H1 (cell line): Measurements from ENCODE around the gene SGK1. TPM values are rescaled to one million over a fixed set of nuclear protein-coding genes. Genes with fewer than 3 reads are reported as not detected.

Source experiments
- BRCA1 ChIP-seq: IDR thresholded peaks from 2 replicates; pipeline ENCODE4 v1.6.1; 2012; ENCODE audit warnings: low read depth, low read length, improper control_type of control experiment
- CEBPB ChIP-seq: IDR thresholded peaks from 2 replicates; pipeline ENCODE4 v1.6.1; 2012; ENCODE audit warnings: low read depth, low read length
- CHD2 ChIP-seq: IDR thresholded peaks from 2 replicates; pipeline ENCODE4 v1.6.1; 2012; ENCODE audit warnings: low read length, improper control_type of control experiment
- CHD7 ChIP-seq: fragments of 300-600 bp; sonication (generic); IDR thresholded peaks from 2 replicates; pipeline ENCODE4 v1.7.1; 2012; ENCODE audit warnings: low read length, moderate library complexity, mild to moderate bottlenecking, inconsistent platforms; ENCODE audit not compliant: insufficient replicate concordance
- EP300 ChIP-seq, 2 experiments: IDR thresholded peaks; 1 replicate in 1 of 2; 2 replicates in 1 of 2; pipeline ENCODE4 v1.6.1; 2011 to 2012; ENCODE audit warnings: low read depth in 2 of 2, low read length in 2 of 2, mild to moderate bottlenecking in 2 of 2, borderline replicate concordance in 1 of 2, inconsistent platforms in 1 of 2, moderate library complexity in 1 of 2
- GTF2F1 ChIP-seq: IDR thresholded peaks from 2 replicates; pipeline ENCODE4 v1.6.1; 2012; ENCODE audit warnings: low read depth, low read length, improper control_type of control experiment, borderline replicate concordance
- HDAC2 ChIP-seq, 2 experiments: fragments of 300-600 bp in 1 of 2; sonication (generic) in 1 of 2; IDR thresholded peaks; 2 replicates each; pipeline ENCODE4 v1.6.1; 2011 to 2012; ENCODE audit warnings: low read depth in 2 of 2, low read length in 2 of 2, mild to moderate bottlenecking in 2 of 2, moderate library complexity in 2 of 2, borderline replicate concordance in 1 of 2, inconsistent platforms in 1 of 2
- JUN ChIP-seq: IDR thresholded peaks from 2 replicates; pipeline ENCODE4 v1.6.1; 2011; ENCODE audit warnings: low read depth, mild to moderate bottlenecking, improper control_type of control experiment, low read length
- KDM1A ChIP-seq: fragments of 200-600, 300-600 bp; sonication (generic); IDR thresholded peaks from 2 replicates; pipeline ENCODE4 v1.7.1; 2016; ENCODE audit warnings: mild to moderate bottlenecking, low read length, borderline replicate concordance
- RNF2 ChIP-seq: fragments of 200-900, 300-1000 bp; sonication (generic); IDR thresholded peaks from 2 replicates; pipeline ENCODE4 v1.7.1; 2016; ENCODE audit warnings: borderline replicate concordance, low read depth, mild to moderate bottlenecking, antibody characterized with exemption, low read length; ENCODE audit not compliant: poor library complexity, severe bottlenecking; ENCODE audit errors: missing control alignments
- SUZ12 ChIP-seq: fragments of 200-600 bp; sonication (generic); IDR thresholded peaks from 2 replicates; pipeline ENCODE4 v1.6.1; 2012; ENCODE audit warnings: mild to moderate bottlenecking, inconsistent platforms, low read length, moderate library complexity, mixed read lengths
- polyA plus RNA-seq, 7 experiments: library from polyadenylated mRNA; depleted of rRNA in 3 of 7; stranded (reverse) in 5 of 7; unstranded in 2 of 7; fragments of >200 nt in 5 of 7; fragments of 200-250 nt in 2 of 7; gene quantifications; 1 replicate in 5 of 7; 2 replicates in 1 of 7; 4 replicates in 1 of 7; pipeline versions ENCODE4 v1.2.1 to v1.2.3, GENCODE V29; 2011 to 2013; ENCODE audit warnings: missing spikeins in 2 of 7, mixed read lengths in 2 of 7
- total RNA-seq: library from RNA; stranded (reverse); fragmentation: NEBNext Ultra II Directional; extraction: Animal tissue kit (Norgen Biotek cat#: 25700); gene quantifications from 2 replicates; pipeline ENCODE4 v1.2.1, GENCODE V29; 2021

SGK1 gene
- total and polyA plus RNA-seq, 2 of the 8 experiments (the other 6 are each of a cell fraction or from before 2014, with no cell fraction given) = 14.5 to 18.4 TPM

- TF ChIP-seq CHD7 (no peak), HDAC2 (IDR thresholded peaks at IDR 0.05; ENCODE audit: borderline replicate concordance in 1 of 2, low read depth in 2 of 2, low read length in 2 of 2) (no peak), RNF2 (no peak), CHD2 (no peak), SUZ12 (no peak), JUN (no peak), CEBPB (no peak), KDM1A (no peak), BRCA1 (no peak), EP300 (IDR thresholded peaks at IDR 0.05; ENCODE audit: borderline replicate concordance in 1 of 2, low read depth in 2 of 2, low read length in 2 of 2) (no peak), GTF2F1 (no peak)
- TF ChIP-seq, all 59 proteins: peak for 0
Observed at GRCh38 chr6:134238006-134238405, 79.9 kb downstream of the SGK1 start (continued).
